Measurements from ENCODE around the gene CSKMT. TPM values are rescaled to one million over a fixed set of nuclear protein-coding genes. Genes with fewer than 3 reads are reported as not detected.

The CSKMT gene
- total and polyA plus RNA-seq, 8 donors = 5.1 to 21.8 (median 6.5) TPM

GRCh38 chr11:62621567-62622470 lies 43.3 kb upstream of the CSKMT start, which contains the start of gene B3GAT3:
Gene B3GAT3 (minus strand): TSS chr11:62621986. CDS start chr11:62621947, 39 bp downstream.
- peak within 1 kb of the TSS; percentile 90 to 92 for H3K27ac ChIP-seq
- peak; percentile 99 for ATAC-seq
- intact Hi-C loops (cut with DNase I) = no loop called here
- peaks cover 5 to 31% of the 10 kb centered on the region in 2 donors for H3K36me3 ChIP-seq
- no peaks in the 10 kb centered on the region for H3K9me3 ChIP-seq
- peak within 1 kb of the TSS; percentile 59 to 82 for H3K4me3 ChIP-seq
- H3K4me1 ChIP-seq = peaks cover 11 to 27% of the 10 kb centered on the region in 2 donors
- H3K27me3 ChIP-seq = no peaks in the 10 kb centered on the region
- peak in 1 of 2 donors; percentile 48 for TF ChIP-seq CTCF (IDR thresholded peaks at IDR 0.05)
- DNase-seq = peak; percentile 98 to 100 (median 99)

DNA sequence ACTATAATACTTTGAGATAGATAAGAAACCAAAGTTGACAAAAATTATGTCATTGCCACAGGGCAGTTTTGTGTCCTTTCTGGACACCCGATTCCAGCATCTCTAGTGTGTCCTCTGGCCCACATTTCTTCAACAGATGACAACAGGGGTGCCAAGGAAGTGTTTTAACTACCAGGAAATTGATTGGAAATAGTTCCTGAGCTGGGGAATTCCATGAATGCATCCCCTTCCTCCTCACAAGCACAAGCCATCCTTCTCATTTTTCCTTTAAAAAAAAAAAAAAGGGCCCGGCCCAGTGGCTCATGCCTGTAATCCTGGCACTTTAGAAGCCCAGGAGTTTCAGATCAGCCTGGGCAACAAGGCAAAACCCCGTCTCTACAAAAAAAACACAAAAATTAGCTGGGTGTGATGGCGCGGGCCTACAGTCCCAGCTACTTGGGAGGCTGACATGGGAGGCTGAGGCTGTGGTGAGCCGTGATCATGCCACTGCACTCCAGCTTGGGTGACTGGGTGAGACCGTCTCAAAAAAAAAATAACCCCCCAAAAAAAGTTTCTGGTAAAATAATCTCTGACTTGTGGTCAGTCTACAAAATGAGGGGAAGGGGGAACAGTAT lies 42.5 kb upstream of the CSKMT start:
- H3K27ac ChIP-seq = peak overlapping the region; percentile 90 to 92
- H3K9me3 ChIP-seq = no peaks in the 10 kb centered on the region
- no peak for TF ChIP-seq CTCF (IDR thresholded peaks at IDR 0.05)
- no peaks in the 10 kb centered on the region for H3K27me3 ChIP-seq
- DNase-seq = no peak
- peak overlapping the region in 1 of 2 donors; percentile 82 for H3K4me3 ChIP-seq
- peaks cover 5 to 31% of the 10 kb centered on the region in 2 donors for H3K36me3 ChIP-seq
- intact Hi-C loops (cut with DNase I) = no loop called here
- no peak for ATAC-seq
- H3K4me1 ChIP-seq = peaks cover 11 to 27% of the 10 kb centered on the region in 2 donors

GRCh38 chr11:62627713-62628112 lies 37.4 kb upstream of the CSKMT start:
- no peaks in the 10 kb centered on the region for H3K9me3 ChIP-seq
- H3K36me3 ChIP-seq = peaks cover 8 to 82% of the 10 kb centered on the region in 2 donors
- H3K4me1 ChIP-seq = peaks cover 0 to under 1% of the 10 kb centered on the region in 2 donors
- TF ChIP-seq CTCF (IDR thresholded peaks at IDR 0.05) = no peak
- H3K27ac ChIP-seq = no peak overlapping the region
- H3K27me3 ChIP-seq = no peaks in the 10 kb centered on the region
- intact Hi-C loops (cut with DNase I) = no loop called here
- ATAC-seq (no peak), DNase-seq (no peak)
- H3K4me3 ChIP-seq = no peak overlapping the region

GRCh38 chr11:62632492-62632891 lies 32.6 kb upstream of the CSKMT start:
- no peak for ATAC-seq
- no peaks in the 10 kb centered on the region for H3K4me1 ChIP-seq
- intact Hi-C loops (cut with DNase I) = no loop called here
- TF ChIP-seq CTCF (IDR thresholded peaks at IDR 0.05) = no peak
- no peaks in the 10 kb centered on the region for H3K9me3 ChIP-seq
- H3K4me3 ChIP-seq = no peak overlapping the region
- no peak overlapping the region for H3K27ac ChIP-seq
- H3K36me3 ChIP-seq = peaks cover 4 to 100% of the 10 kb centered on the region in 2 donors
- no peak for DNase-seq
- H3K27me3 ChIP-seq = no peaks in the 10 kb centered on the region

GRCh38 chr11:62644220-62644619 lies 20.9 kb upstream of the CSKMT start:
- TF ChIP-seq CTCF (IDR thresholded peaks at IDR 0.05) = no peak
- ATAC-seq = no peak
- no peaks in the 10 kb centered on the region for H3K9me3 ChIP-seq
- H3K27ac ChIP-seq = no peak overlapping the region
- H3K4me3 ChIP-seq = no peak overlapping the region
- DNase-seq = no peak
- no peaks in the 10 kb centered on the region for H3K27me3 ChIP-seq
- H3K36me3 ChIP-seq = peaks cover 0 to 37% of the 10 kb centered on the region in 2 donors
- H3K4me1 ChIP-seq = peaks cover 16 to 34% of the 10 kb centered on the region in 2 donors
- intact Hi-C loops (cut with DNase I) = no loop called here
